ENCODE results near the gene NCOA1.

NCOA1 gene

GRCh38 chr2:24625728-24626127, 134.7 kb downstream of the NCOA1 start:
- TF ChIP-seq REST (IDR thresholded peaks at IDR 0.05; ENCODE audit: insufficient replicate concordance, low read depth) (no peak), SPI1 (IDR thresholded peaks at IDR 0.05; ENCODE audit: borderline replicate concordance, low read depth) (no peak), POLR2AphosphoS5 (IDR thresholded peaks at IDR 0.05; ENCODE audit: low read depth) (no peak), CTCF (IDR thresholded peaks at IDR 0.05; ENCODE audit: insufficient read depth, low read length) (no peak), GABPA (IDR thresholded peaks at IDR 0.05; ENCODE audit: low read depth) (no peak)
- Histone ChIP-seq H3K27me3 (ENCODE audit: insufficient read depth, poor library complexity, severe bottlenecking) (no peaks in the 10 kb centered on the region), H3K4me3 (replicated peaks; ENCODE audit: insufficient read depth, low read length) (no peak overlapping the region), H3K27ac (replicated peaks) (no peak overlapping the region)
- no peak for DNase-seq (ENCODE audit: low read depth in 1 of 2, low spot score in 1 of 2)

DNA sequence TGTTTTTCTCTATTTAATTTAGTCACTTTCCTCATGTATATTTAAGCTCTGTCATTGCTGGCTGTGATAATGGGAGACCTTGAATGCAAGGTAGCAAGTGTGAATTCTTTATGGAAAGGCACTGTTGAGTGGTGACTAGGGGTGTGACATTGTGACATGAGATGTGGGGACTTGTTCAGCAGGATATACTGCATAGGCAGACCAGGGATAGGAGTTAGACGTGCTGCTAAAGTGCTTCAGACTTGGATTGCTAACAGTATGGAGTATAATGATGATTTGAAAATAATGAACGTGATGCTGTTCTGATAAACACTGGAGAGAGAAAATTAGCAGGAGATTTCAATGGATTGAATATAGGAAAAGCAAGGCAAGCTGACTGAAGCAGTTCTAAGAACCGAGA, 135.1 kb downstream of the NCOA1 start:
- Histone ChIP-seq H3K27ac (replicated peaks) (no peak overlapping the region), H3K4me3 (replicated peaks; ENCODE audit: insufficient read depth, low read length) (no peak overlapping the region), H3K27me3 (ENCODE audit: insufficient read depth, poor library complexity, severe bottlenecking) (no peaks in the 10 kb centered on the region)
- TF ChIP-seq POLR2AphosphoS5 (IDR thresholded peaks at IDR 0.05; ENCODE audit: low read depth) (no peak), CTCF (IDR thresholded peaks at IDR 0.05; ENCODE audit: insufficient read depth, low read length) (no peak), GABPA (IDR thresholded peaks at IDR 0.05; ENCODE audit: low read depth) (no peak), REST (IDR thresholded peaks at IDR 0.05; ENCODE audit: insufficient replicate concordance, low read depth) (no peak), SPI1 (IDR thresholded peaks at IDR 0.05; ENCODE audit: borderline replicate concordance, low read depth) (no peak)
- no peak for DNase-seq (ENCODE audit: low read depth in 1 of 2, low spot score in 1 of 2)

GRCh38 chr2:24628746-24629145, 137.7 kb downstream of the NCOA1 start:
- Histone ChIP-seq H3K27ac (replicated peaks) (no peak overlapping the region), H3K27me3 (ENCODE audit: insufficient read depth, poor library complexity, severe bottlenecking) (no peaks in the 10 kb centered on the region), H3K4me3 (replicated peaks; ENCODE audit: insufficient read depth, low read length) (no peak overlapping the region)
- DNase-seq (ENCODE audit: low read depth in 1 of 2, low spot score in 1 of 2) = no peak
- TF ChIP-seq POLR2AphosphoS5 (IDR thresholded peaks at IDR 0.05; ENCODE audit: low read depth) (no peak), SPI1 (IDR thresholded peaks at IDR 0.05; ENCODE audit: borderline replicate concordance, low read depth) (no peak), CTCF (IDR thresholded peaks at IDR 0.05; ENCODE audit: insufficient read depth, low read length) (no peak), GABPA (IDR thresholded peaks at IDR 0.05; ENCODE audit: low read depth) (no peak), REST (IDR thresholded peaks at IDR 0.05; ENCODE audit: insufficient replicate concordance, low read depth) (no peak)

Measured in HL-60 (cell line).